ENCODE results near the gene EEIG2. TPM values are rescaled to one million over a fixed set of nuclear protein-coding genes. Genes with fewer than 3 reads are reported as not detected.
"Not testable (repeated sequence)": the region's sequence is repeated elsewhere in the genome, so short reads cannot be mapped to it uniquely, and the experiment has no call there.

EEIG2 gene
- 7.5 TPM for total RNA-seq
- long read RNA-seq, full-length matches to known transcripts, result 16 of 19 reads
- long read RNA-seq, partial matches to known transcripts, result 1 of 19 reads
- long read RNA-seq, other reads (novel, unspliced or antisense), result 2 of 19 reads

DNA sequence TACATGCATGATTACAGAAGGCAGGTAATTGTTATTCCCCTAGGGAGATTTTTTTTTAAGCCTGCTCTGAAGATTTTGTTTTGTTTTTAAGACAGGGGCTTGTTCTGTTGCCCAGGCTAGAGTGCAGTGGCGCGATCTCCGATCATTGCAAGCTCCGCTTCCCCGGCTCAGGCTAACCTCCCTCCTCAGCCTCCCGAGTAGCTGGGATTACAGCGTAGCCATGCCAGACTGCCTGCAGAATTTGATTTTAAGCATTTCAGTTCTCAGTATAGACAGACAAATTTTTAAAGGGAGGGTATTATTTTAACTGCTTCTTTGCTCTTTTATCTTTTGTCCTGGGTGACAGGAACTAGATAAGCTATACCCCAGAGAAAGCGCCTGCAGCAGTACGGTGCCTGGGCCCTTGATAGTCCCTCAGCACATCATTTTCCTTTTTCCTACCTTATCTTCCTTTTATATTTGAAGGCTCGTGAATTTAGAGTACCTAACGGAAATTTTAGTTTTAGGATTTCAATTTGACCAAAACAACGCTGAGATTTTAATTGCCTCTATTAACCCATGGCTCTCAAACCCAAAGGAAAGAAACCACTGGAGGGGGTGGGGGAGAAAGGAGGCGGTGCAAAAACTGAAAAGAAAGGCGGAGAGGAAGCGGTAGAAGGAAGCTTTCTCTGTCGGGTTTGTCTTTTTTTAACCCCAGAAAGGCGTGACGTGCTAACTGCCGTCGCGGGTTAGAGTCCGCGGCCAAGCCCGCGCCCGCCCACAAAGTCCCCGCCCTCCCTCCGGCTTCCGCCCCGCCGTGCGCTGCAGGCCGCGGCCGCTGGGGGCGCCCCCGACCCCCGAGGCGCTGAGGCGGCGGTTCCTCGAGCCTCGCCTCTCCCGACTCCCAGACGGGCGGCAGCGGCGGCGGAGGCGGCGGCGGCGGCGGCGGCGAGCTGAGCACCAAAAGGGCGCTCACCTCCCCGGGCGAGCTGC lies at the start of gene EEIG2:
Gene EEIG2 (plus strand): TSS at position 886 of the 972 bp plus-strand sequence. CDS start 329 bp downstream, outside the sequence.
- H3K9me3 ChIP-seq (replicated peaks), result no peaks in the 10 kb centered on the region
- TF ChIP-seq, protein P1, sequence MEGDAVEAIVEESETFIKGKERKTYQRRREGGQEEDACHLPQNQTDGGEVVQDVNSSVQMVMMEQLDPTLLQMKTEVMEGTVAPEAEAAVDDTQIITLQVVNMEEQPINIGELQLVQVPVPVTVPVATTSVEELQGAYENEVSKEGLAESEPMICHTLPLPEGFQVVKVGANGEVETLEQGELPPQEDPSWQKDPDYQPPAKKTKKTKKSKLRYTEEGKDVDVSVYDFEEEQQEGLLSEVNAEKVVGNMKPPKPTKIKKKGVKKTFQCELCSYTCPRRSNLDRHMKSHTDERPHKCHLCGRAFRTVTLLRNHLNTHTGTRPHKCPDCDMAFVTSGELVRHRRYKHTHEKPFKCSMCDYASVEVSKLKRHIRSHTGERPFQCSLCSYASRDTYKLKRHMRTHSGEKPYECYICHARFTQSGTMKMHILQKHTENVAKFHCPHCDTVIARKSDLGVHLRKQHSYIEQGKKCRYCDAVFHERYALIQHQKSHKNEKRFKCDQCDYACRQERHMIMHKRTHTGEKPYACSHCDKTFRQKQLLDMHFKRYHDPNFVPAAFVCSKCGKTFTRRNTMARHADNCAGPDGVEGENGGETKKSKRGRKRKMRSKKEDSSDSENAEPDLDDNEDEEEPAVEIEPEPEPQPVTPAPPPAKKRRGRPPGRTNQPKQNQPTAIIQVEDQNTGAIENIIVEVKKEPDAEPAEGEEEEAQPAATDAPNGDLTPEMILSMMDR (IDR thresholded peaks at IDR 0.05; ENCODE audit: borderline replicate concordance), result peak; percentile 92
- peak within 1 kb of the TSS; percentile 72 for H3K27ac ChIP-seq (replicated peaks)
- peaks cover 26% of the 10 kb centered on the region for H3K4me1 ChIP-seq
- DNase-seq, result peak; percentile 85
- intact Hi-C loops (cut with micrococcal nuclease), result no loop called here
- H3K36me3 ChIP-seq, result no peaks in the 10 kb centered on the region
- H3K27me3 ChIP-seq (ENCODE audit: low read depth), result no peaks in the 10 kb centered on the region
- H3K4me3 ChIP-seq, result peak within 1 kb of the TSS; percentile 78

DNA sequence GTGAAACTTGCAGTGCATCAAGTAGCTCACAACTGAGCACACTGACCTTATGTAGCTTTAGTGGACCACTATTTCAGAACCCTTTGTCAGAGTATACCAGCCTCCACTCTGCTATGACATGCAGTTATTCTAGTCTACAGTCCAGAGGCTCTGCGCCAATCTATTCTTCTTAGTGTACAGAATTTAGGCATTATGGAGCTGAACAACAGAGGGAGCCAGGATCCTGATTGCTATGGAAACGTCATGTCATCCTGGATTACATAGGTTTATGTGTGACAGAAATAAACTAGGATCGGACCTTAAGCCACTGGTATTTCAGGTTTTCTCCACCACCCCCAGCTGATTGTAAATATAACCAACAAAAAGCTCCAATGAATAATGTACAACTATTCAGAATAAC lies 48.1 kb upstream of the EEIG2 start:
- H3K27me3 ChIP-seq (ENCODE audit: low read depth), result no peaks in the 10 kb centered on the region
- no peak overlapping the region for H3K27ac ChIP-seq (replicated peaks)
- no peaks in the 10 kb centered on the region for H3K36me3 ChIP-seq
- no peak overlapping the region for H3K4me3 ChIP-seq
- no peak for DNase-seq
- H3K9me3 ChIP-seq (replicated peaks), result no peaks in the 10 kb centered on the region
- TF ChIP-seq, protein P1 (IDR thresholded peaks at IDR 0.05; ENCODE audit: borderline replicate concordance), result no peak
- H3K4me1 ChIP-seq, result no peaks in the 10 kb centered on the region
- intact Hi-C loops (cut with micrococcal nuclease), result loop anchor here (1.0 kb wide), 1 partner anchor 132 kb away; no protein-coding TSS in a partner anchor

DNA sequence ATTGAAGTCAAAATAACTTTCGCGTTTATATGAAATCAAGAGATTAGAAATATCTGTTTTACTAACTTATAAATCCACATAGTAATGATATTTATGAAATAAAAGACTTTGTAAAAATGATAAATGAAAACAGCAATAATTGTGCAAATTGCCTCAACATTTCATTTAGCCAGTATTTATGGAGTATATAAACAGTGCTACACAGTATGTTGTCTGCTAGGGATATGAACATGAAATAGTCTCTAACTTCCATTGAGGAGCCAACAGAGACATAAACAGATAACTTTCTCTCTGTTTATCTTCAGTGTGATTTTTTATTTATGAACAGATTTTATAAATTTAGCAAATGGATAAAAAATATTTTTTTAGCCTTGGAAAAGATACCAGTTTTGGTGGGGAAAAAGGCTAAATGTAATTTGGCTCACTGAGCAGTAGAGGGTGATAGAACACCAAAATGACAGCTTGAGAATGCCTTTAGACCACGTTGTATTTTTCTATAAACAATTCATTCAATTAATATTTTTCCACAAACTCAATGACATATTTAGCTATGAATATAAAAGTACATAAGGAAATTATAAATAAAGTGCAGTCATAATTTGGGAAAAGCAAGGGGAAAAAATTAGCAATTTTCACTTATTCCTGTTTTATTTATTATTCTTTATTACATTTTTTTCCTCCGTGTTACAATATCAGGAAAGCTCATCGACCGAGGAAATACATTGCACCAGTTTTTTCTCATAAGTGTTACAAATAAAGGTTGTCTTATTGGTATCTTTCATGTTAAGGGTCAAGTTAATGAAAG lies 47.5 kb upstream of the EEIG2 start:
- H3K9me3 ChIP-seq (replicated peaks), result no peaks in the 10 kb centered on the region
- no peak overlapping the region for H3K4me3 ChIP-seq
- no peaks in the 10 kb centered on the region for H3K4me1 ChIP-seq
- DNase-seq, result no peak
- no peak overlapping the region for H3K27ac ChIP-seq (replicated peaks)
- H3K27me3 ChIP-seq (ENCODE audit: low read depth), result no peaks in the 10 kb centered on the region
- intact Hi-C loops (cut with micrococcal nuclease), result loop anchor here (1.0 kb wide), 1 partner anchor 131 kb away; no protein-coding TSS in a partner anchor
- TF ChIP-seq, protein P1 (IDR thresholded peaks at IDR 0.05; ENCODE audit: borderline replicate concordance), result peak; percentile 91
- H3K36me3 ChIP-seq, result no peaks in the 10 kb centered on the region

DNA sequence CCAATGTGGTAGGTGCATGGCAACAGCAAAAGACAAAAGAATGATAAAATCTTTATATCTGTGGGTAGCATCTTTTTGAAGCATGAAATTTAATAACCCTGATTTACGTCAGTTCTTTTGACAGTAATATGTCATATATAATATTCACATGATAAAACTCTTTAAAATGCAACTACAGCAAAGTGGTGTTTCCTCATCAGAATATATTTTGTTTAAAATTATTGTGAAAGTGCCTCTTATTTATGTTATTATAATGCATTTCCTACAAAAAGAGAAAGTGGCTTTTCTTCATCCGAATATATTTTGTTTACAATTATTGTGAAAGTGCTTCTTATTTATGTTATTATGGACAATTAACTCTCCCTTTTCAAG lies 46.9 kb upstream of the EEIG2 start:
- intact Hi-C loops (cut with micrococcal nuclease), result no loop called here
- Histone ChIP-seq H3K4me3 (no peak overlapping the region), H3K4me1 (no peaks in the 10 kb centered on the region), H3K36me3 (no peaks in the 10 kb centered on the region), H3K9me3 (replicated peaks) (no peaks in the 10 kb centered on the region), H3K27me3 (ENCODE audit: low read depth) (no peaks in the 10 kb centered on the region), H3K27ac (replicated peaks) (no peak overlapping the region)
- no peak for DNase-seq
- TF ChIP-seq, protein P1 (IDR thresholded peaks at IDR 0.05; ENCODE audit: borderline replicate concordance), result no peak

DNA sequence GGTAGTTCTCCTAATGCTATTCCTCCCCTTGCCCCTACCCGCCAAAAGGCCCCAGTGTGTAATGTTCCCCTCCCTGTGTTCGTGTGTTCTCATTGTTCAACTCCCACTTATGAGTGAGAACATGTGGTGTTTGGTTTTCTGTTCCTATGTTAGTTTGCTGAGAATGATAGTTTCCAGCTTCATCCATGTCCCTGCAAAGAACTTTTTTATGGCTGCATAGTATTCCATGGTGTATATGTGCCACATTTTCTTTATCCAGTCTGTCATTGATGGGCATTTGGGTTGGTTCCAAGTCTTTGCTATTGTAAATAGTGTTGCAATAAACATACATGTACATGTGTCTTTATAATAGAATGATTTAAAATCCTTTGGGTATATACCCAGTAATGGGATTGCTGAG lies 46.0 kb upstream of the EEIG2 start:
- DNase-seq; H3K4me3 ChIP-seq; H3K4me1 ChIP-seq; H3K9me3 ChIP-seq (replicated peaks); intact Hi-C loops (cut with micrococcal nuclease); H3K36me3 ChIP-seq; H3K27me3 ChIP-seq (ENCODE audit: low read depth); H3K27ac ChIP-seq (replicated peaks): not testable (repeated sequence)

DNA sequence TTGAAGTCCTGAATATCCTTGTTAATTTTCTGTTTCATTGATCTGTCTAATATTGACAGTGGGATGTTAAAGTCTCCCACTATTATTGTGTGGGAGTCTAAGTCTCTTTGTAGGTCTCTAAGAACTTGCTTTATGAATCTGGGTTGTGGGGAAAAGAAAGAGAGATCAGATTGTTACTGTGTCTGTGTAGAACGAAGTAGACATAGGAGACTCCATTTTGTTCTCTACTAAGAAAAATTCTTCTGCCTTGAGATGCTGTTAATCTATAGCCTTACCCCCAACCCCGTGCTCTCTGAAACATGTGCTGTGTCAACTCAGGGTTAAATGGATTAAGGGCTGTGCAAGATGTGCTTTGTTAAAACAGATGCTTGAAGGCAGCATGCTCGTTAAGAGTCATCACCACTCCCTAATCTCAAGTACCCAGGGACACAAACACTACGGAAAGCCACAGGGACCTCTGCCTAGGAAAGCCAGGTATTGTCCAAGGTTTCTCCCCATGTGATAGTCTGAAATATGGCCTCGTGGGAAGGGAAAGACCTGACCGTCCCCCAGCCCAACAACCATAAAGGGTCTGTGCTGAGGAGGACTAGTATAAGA lies 42.5 kb upstream of the EEIG2 start:
- H3K27me3 ChIP-seq (ENCODE audit: low read depth), result peaks cover 15% of the 10 kb centered on the region

More for the DNA sequence above, 42.5 kb upstream of the EEIG2 start:
- DNase-seq; H3K4me3 ChIP-seq; H3K4me1 ChIP-seq; intact Hi-C loops (cut with micrococcal nuclease); H3K27ac ChIP-seq (replicated peaks); H3K9me3 ChIP-seq (replicated peaks); H3K36me3 ChIP-seq: not testable (repeated sequence)
